ENCODE measurements around the gene LAMTOR4.

- TF ChIP-seq CTCF (IDR thresholded peaks at IDR 0.05): no peak
- TF ChIP-seq POLR2A (IDR thresholded peaks at IDR 0.05): no peak
Observed at GRCh38 chr7:100175296-100175935, 26.7 kb downstream of the LAMTOR4 start.
